ENCODE data around the gene ADAM10. TPM values are rescaled to one million over a fixed set of nuclear protein-coding genes. Genes with fewer than 3 reads are reported as not detected.

The ADAM10 gene
- total and polyA plus RNA-seq, 2 of the 4 experiments (the other 2 are of a cell fraction), result 110 to 185 TPM

- CTCF ChIA-PET, result no interaction called here
- Histone ChIP-seq H3K4ac (ENCODE audit: low read depth, low read length) (no peak overlapping the region), H3K9me1 (ENCODE audit: insufficient read depth, low read length) (peaks cover 3% of the 10 kb centered on the region; the same call in 1 of the 2 replicates), H3K56ac (ENCODE audit: extremely low read depth, insufficient read depth, low read length) (no peak overlapping the region), H3K14ac (replicated peaks; ENCODE audit: low read depth, low read length) (no peak overlapping the region), H2BK120ac (ENCODE audit: low read depth, low read length) (no peak overlapping the region), H3K9ac (ENCODE audit: low read depth, low read length) (no peak overlapping the region), H3K4me2 (ENCODE audit: low read depth, low read length) (no peak overlapping the region), H3K4me1 (ENCODE audit: control insufficient read depth, insufficient read depth, low read length) (no peaks in the 10 kb centered on the region), H3K4me3 (ENCODE audit: insufficient read depth, low read depth, low read length) (no peak overlapping the region), H2AFZ (replicated peaks; ENCODE audit: low read length, poor library complexity) (no peak overlapping the region), H2AK9ac (replicated peaks; ENCODE audit: low read depth, low read length, poor library complexity) (no peak overlapping the region), H3K27ac (ENCODE audit: insufficient read depth, low read length) (no peak overlapping the region), H4K91ac (ENCODE audit: insufficient read depth, low read depth, low read length) (no peak overlapping the region), H4K5ac (ENCODE audit: low read depth, low read length) (no peak overlapping the region), H2BK20ac (ENCODE audit: low read depth, low read length) (no peak overlapping the region), H3K18ac (ENCODE audit: low read depth, low read length) (no peak overlapping the region), H3K79me1 (ENCODE audit: low read depth in 1 of 2, low read length in 2 of 2) (peaks cover 7 to 9% of the 10 kb centered on the region in 2 experiments; a peak in 3 of 4 replicates), H3K36me3 (ENCODE audit: control insufficient read depth, insufficient read depth, low read length) (peaks cover 17% of the 10 kb centered on the region), H2BK15ac (ENCODE audit: low read depth, low read length) (no peak overlapping the region), H2AK5ac (ENCODE audit: low read depth, low read length) (no peak overlapping the region), H3K23ac (ENCODE audit: low read depth, low read length) (no peak overlapping the region), H3K9me3 (ENCODE audit: control insufficient read depth, insufficient read depth, low read length) (no peaks in the 10 kb centered on the region), H4K8ac (ENCODE audit: low read depth in 2 of 2, low read length in 2 of 2) (no peak overlapping the region), H2BK5ac (ENCODE audit: low read depth, low read length, poor library complexity, severe bottlenecking) (no peak overlapping the region), H3K27me3 (ENCODE audit: control insufficient read depth, insufficient read depth, low read length) (no peaks in the 10 kb centered on the region), H4K20me1 (ENCODE audit: insufficient read depth, low read length) (no peaks in the 10 kb centered on the region)
- no peak for TF ChIP-seq ELK1 (IDR thresholded peaks at IDR 0.05; ENCODE audit: borderline replicate concordance, low read depth, low read length)
- TF ChIP-seq CTCF (conservative IDR thresholded peaks at IDR 0.05; ENCODE audit: low read depth, low read length), result no peak
- no peak for TF ChIP-seq MAZ (IDR thresholded peaks at IDR 0.05; ENCODE audit: borderline replicate concordance, low read depth, low read length)
- TF ChIP-seq BHLHE40 (IDR thresholded peaks at IDR 0.05; ENCODE audit: low read depth, low read length), result no peak
- ATAC-seq (ENCODE audit: low read depth) (no peak), DNase-seq (no peak)
- in situ Hi-C loops (cut with MboI; ENCODE audit: low sequenced_read_pairs), result no loop called here
- WGBS, 2 experiments (ENCODE audit: extremely low coverage in 2 of 2, insufficient read length in 1 of 2), result no CpG with 5 or more reads among the region's 4 CpGs
- BruUV-seq (replicated peaks), result no TSS peak
- POLR2A ChIA-PET (ENCODE audit: unreplicated experiment), result no interaction called here
- dilution Hi-C loops (cut with HindIII; ENCODE audit: low sequenced_read_pairs, unreplicated experiment), result no loop called here
- intact Hi-C loops (cut with micrococcal nuclease), result no loop called here
Observed at GRCh38 chr15:58641660-58642059, 107.8 kb downstream of the ADAM10 start.
